GM19035 (cell line): Measurements from ENCODE around the gene NRXN3.

ENCODE experiments used
- ATAC-seq: cut with Tn5 transposase; IDR thresholded peaks from one replicate; pipeline ENCODE4 v1.9.1; 2021; ENCODE audit not compliant: unreplicated experiment

The NRXN3 gene

DNA sequence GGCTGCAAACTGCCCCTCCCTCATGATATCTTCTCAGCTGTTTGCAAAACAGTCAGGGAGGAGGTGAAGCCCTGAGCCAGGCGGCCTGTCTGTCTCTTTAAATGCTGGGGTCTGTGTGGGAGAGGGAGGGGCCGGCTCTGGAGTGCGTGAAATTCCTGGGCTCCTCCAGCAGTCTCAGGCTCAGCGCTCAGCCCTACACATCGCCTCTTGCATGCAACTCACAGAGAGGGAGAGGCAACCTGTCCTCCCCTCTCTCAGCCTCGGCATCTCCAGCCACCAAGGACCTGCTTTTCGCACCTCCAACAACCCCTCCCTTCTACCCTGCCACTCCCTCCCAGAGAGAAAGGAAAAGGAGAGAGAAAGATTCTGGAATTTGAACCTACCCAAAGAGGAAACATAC, at the start of gene NRXN3:
Gene NRXN3, plus strand, starts transcription at position 171 of the 400 bp plus-strand sequence. CDS start 72,721 bp downstream, outside the sequence.
- no peak for ATAC-seq

DNA sequence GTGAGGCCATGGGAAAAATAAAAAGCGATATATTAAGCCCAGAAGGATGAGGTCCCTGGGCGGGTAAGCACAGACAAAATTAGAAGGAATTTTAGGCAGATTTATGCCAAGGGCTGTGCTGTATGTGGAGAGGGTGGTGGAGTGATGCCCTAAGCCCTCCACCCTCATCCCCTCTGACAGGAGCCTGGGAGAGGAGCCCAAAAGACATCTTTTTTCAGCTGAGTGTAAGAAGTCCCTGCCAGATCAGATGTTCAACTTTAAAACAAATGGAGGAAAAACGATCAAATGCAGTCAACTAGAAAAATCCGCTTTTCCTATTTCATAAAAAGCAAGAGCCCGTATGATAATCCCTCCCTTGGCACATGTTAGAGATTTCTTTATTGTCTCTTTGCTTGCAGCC, 47.7 kb upstream of the NRXN3 start:
- ATAC-seq, result no peak

DNA sequence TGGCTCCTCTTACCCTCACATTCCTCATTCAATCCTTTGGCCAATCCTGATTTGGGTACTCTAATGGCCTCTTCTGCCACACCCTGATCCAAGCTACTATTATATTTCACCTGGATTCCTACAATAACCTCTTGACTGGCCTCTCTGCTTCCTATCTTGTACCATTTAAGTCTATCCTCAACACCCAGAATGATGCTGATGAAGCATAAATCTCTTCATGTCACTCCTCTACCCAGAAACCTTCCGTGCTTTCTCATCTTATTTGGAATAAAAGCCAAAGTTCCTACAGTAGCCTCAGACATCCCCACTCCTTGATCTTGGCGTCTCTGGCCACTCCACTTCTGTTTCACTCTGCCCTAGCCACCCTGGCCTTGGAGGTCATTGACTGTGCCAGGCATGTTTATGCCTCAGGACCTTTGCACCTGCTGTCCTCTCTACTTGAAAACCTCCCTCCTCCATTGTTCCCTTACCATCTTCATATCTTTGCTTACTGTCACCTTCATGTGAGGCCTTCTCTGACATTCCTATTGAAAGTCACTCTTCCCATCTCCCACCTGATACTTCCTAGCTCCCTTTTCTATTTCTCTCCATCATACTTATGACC, 46.4 kb upstream of the NRXN3 start:
- ATAC-seq, result no peak

DNA sequence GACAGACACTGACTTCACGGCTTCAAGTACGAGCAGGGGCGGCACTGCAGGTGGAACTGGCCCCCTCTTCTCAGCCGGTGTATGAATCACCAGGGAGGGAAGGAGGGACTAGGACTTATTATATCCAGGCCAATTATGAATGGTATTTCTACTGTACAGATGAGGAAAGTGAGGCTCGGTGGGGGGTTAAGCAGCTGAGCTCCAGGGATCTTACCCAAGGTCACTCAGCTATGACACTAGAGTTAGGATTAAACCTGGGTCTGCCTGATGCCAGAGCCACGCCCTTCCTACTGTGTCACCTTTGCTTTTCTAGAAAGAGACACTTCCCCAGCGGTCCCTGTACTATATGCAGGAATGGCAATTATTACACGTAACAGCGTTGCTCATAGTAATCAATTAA, 42.2 kb upstream of the NRXN3 start:
- ATAC-seq, result no peak

DNA sequence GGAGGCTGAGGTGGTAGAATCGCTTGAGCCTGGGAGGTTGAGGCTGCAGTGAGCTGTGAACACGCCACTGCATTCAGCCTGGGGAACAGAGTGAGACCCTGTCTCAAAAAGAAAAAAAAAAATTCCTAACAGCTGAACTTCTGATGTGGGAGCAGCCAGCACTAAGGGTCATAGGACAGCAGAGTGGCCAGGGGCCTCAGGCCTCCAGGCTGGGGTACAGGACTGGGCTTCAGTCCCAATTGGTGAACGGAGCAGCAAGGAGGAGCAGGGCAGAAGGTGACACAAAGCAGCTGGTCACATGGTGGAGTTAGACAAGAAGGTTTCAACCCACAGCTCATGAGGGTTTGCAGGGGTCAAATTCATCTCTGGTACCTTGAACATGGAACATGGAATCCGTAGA, 40.8 kb upstream of the NRXN3 start:
- no peak for ATAC-seq

DNA sequence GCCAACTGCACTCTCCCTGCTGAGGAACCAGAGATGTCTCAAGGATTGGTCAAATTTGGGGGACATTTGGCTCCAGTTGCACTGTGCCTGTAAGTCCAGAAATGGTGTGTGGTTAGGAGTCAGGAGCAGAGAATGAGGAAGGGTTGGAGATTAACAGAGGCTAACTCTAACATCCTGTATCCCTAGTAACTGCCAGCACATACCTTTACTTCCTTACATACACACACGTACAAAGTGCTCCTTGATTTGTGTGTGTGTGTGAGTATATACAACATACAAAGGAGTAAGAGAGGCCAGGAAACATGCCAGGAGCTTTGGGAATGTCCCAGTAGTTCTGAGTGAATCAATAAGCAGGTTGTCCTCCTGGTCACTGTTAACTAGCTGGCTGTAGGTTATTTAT, 39.8 kb upstream of the NRXN3 start:
- ATAC-seq, result no peak

DNA sequence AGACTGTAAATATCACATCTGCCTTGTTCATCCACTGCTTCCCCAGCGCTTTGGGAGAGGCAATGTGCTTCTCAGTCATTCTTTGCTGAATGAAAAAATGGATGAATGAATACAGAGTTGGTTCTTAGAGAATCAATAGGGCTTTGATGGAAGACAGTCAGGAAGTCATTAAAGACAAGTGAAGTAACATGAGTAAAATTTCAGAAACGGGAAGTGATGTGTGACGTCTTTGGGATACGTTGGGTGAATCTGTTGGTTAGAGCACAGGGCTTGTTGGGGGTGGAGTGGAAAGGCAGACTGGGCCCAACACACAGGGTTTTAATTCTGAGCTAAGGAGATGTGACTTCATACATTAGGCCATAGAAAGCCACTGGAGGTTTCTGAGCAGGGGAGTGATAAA, 39.0 kb upstream of the NRXN3 start:
- ATAC-seq, result no peak

DNA sequence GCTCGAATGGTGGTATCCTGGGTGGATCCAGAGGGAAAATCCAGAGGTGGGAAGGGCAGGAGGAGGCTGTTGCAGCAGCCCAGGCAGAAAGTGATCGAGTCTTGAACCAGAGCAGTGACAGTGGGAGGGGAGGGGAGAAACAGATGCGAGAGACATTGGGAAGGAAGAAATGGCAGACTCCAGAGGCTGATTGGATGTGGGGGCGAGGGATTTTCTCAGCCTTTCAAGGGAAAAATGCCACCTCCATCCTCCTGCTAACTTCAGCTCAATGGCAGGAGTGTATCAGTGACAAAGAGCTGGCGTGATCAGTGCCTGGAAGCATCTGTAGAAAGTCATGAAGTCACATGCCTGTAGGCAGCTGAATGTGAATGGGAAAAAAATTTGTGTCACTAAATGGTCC, 38.6 kb upstream of the NRXN3 start:
- ATAC-seq, result no peak

DNA sequence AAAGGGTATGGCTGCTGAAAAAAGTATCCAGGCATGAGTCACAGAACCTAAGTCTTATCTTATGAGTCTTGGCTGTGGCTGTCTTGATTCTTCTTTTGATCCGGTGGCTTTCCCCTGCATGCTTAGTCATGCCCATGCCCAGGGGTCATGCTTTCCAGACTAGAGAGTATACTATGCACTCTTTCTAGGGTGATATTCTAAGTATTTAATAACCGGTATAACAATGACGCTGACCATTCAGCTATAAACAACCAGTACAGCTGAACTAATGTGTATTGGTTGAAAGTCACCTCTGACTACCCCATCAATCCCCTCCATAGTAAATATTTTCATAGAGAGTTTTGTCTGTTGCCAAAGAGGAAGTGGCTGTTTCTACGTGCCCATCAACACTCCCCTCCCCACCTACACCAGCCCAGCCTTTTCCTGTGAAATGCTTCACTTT, 34.7 kb upstream of the NRXN3 start:
- ATAC-seq, result no peak

DNA sequence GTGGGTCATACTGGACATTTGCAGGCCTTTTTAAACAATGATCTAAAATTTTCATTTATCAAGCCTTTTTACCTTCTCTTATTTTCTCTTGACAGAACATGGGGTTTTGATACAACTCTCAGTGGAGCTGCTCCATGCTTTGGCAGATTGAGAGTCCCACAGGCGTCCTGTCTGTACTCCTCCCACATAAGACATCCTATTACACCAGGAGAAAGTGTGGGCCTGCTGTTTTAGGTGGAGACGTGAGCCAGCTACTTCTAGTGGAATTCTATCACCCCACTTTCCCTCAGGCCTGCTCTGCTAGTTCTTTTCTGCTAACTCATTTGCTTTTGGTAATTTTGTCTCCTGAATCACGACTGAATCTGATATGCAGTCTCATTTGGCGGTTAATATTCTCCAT, 33.5 kb upstream of the NRXN3 start:
- no peak for ATAC-seq

DNA sequence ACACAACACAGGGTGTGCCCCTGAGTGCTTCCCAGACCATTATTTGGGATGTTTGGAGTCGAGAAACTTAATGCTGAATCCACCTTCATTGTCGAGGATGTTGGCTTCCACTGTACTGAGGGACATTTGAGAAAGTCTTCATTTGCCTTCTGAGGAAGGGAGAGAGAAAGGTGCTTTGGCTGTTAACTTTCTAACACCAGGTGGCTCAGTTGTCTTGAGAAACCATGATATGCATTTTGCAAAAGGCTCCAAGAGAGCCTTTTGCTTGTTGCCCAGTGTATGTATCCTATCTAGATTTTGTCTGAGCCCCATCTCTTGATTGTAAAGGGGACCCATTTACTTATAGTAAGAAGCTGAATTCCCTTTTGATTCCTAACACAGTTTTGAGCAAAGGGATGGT, 28.6 kb upstream of the NRXN3 start:
- no peak for ATAC-seq

DNA sequence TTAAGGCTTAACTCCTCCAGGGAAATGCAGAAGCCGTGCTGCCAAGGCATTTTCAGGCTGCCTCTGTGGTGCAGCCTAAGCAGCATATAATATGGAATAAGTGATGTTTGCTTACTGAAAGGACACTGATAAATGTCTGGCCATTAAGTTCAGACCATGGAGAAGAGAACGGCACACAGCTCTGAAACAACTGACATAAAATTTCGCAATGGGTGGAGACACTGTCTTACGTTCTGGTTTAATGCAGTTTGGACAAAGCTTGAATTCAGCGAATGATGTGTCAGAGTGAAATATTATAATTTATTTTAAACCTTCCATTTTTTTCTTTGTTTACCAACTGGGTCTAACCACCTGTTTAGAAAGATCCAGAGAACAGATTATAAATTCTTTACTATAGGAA, 27.2 kb upstream of the NRXN3 start:
- ATAC-seq, result no peak

DNA sequence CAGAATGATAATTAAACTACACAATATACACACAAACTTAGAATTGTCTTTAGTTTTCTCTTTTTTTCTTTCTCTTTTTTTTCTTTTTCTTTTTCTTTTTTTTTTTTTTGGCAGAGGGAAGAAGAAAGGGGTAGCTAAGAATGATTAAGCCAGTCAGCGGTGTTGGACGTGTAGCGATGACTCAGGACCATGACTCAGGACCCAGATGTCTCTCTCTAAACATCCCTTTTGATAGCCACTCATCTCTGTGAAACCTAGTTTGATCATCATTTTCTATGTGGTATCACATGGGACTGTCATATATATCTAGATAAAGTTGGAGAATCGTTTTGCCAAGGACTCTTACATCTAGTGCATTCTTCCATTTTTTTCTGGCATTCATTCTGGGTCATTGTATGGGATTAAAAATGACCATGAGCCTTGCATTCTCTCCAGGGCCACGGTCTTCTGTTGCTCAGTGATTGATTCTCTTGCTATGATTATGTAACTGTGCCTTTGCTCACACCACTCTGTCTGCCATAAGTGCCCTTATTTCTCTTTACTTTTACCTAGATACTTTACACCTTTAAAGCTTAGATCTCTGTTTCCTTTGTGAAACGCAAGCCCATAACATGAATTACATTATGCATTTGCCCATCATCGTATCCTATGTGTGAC, 26.6 kb upstream of the NRXN3 start:
- no peak for ATAC-seq

DNA sequence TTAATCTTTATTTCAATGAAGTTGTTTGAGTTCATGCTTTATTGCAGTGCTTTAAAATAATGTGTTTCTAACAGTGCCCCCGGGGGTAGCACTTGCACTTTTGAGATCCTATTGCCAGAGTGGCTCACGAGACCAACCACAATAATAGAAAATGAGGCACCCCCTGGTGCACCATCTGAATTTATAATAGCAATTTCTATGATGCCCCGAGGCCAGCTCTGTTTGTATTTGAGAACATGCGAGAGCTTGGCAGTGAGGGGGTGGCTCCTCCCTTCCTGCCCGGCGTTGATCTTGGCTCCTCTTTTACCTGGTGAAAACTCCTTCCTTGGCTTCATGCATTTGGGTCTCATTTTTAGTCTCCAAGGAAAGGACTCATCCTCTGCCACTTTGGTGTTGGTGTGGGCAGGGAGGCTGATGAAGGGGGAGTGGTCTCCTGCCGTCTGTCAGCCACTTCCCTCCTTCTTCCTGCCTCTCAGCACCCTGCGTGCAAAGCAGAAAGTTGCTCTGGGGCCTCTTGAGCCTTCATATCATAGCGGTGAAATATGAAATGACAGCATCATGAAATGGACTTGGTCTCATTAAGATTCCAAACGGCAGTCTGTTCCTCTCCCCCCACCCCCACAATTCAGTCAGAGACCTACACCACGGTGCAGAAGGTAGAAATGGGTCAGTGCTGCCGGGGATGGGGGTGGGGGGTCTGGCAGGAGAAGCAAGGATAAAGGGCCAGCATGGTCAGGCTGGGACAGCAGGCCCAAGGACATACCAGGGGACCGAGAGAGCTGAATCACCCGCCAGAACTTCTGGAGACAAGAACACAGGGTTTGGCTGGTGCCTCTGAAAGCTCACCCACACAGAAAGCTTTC, 17.7 kb upstream of the NRXN3 start:
- ATAC-seq, result no peak

DNA sequence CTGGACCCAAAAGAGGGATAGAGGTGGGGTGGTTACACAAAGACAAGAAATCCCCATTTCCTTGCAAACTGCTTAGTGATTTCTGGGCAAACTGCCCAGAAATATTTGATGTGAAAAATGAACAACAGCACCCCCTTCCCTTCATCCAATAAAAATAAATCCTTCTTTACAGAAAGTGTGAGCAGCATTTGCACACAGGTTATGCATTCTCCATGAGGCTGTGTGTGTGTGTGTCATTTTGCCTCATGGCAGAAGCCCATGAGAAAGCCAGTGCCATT, 17.2 kb upstream of the NRXN3 start:
- no peak for ATAC-seq

DNA sequence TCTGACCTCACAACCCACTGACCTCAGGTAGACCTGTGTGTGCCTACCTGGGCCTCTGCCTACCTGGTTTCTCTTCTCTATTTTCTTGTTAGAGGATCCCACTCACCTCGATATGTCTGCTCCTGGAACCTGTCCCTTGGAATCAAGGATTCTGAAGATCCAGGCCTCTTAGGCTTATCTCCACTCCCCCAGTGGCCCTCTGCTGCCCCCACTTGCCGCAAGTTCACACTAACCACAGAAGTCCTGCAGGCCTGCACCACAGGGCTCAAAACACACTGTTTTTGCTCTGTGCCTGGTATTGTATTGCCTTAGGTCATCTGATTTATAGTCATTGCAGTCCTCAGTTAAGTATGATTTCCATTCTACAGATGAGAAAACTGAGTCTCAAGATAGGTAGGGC, 15.3 kb upstream of the NRXN3 start:
- no peak for ATAC-seq

DNA sequence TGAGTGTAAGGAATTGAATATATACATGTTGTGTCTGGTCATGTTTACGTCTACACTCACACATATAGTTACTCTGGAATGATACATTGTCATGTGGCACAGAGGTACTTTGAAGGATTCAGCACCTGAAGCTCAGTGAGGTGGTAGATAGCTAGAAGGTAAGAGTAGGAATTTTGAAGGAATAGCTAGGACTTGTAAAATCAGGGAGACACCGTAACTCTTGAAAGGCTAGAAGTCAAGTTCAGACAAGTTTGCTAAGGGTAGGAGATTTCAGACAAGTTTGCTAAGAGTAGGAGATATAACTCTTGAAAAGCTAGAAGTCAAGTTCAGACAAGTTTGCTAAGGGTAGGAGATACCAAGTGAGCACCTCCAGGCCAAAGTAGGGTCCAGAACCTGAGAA, 14.0 kb upstream of the NRXN3 start:
- no peak for ATAC-seq

DNA sequence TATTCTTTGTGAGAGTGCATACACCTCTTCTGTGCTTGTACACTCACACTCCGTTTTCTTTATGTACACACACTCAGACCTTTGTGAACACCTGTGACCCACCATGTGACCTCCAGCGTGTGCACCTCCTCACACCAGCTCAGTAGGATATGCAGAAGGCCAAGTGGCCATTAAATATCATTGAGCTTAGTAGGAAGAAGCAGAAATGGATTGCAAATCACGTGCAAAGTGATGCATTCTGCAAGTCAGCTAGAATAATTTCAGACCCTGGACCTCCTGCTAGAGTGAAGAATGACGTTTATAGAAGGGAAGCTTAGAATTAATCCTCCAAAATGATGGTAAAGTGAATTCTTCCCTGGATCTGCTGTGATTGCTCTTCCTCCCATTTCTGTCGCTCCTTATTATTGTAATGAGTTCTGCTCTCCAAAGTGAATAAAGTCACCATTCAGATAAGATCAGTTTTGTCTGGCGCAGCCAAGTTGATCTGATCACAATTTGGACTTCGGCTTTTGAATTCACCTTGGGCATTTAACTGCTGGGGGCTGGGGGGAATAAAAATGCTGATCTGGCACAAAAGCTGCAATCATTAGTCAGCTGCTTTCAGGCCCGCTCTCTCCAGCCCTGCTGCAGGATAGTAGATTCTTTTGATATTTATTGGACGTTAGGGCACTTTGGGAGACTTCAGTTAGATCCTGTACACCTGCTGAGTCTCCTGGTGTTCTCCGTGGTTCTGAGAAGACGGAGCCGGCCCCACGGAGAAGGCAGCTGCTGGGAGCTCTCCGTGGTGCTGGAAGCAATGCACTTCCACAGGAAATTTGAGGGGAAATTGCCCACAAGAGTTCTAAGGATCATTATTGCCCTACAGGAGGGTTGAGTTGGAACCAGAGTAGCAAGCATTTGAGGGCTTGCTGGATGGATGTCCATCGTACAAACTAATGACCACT, 12.4 kb upstream of the NRXN3 start:
- ATAC-seq, result no peak

DNA sequence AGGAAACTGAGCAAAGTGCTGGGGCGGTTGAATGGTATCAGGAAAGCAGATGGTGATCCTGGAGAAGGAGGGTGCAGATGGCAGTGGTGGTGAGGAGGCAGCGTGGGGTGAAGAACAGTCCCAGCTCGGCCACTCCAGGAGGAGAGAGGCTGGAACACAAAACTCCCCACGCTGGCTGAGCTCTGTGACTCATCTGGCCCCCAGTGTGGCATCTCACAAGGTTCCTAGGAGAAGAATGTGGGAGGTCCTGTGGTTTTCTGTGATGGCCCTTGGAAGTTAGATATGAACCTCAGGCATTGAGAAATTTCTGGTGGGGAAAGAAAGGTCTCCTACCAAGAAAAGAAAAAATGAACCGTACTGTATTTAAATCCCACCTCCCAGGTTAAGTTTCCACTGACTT, 8.0 kb upstream of the NRXN3 start:
- no peak for ATAC-seq

DNA sequence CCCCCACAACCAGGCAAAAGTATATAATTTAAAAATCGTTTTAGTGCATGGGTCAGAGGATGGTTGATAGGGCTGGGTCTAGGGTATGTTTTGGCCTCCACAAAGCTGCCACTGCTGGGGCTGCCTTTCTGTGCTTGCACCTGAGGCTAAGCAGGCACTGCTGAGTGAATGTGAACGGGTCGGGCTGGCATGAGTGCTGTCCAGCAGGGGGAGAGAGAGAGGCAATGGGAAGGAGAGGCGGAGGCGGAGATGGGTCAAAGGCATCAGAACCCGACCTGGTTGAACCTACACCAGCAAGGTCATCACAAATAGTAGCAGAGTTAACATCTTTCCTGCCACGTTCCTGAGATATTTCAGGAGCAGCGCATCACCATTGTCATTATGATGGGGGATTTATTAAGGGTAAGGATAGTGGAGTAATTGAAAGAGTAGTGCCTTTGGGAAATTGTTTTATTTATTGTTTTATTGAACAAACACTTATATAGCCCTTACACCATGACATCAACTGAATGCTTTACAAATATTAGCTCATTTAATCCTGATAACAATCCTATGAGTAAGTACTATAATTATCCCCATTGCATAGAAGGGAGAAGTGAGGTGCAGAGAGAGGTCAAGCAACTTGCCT, 5.8 kb upstream of the NRXN3 start:
- ATAC-seq, result no peak

DNA sequence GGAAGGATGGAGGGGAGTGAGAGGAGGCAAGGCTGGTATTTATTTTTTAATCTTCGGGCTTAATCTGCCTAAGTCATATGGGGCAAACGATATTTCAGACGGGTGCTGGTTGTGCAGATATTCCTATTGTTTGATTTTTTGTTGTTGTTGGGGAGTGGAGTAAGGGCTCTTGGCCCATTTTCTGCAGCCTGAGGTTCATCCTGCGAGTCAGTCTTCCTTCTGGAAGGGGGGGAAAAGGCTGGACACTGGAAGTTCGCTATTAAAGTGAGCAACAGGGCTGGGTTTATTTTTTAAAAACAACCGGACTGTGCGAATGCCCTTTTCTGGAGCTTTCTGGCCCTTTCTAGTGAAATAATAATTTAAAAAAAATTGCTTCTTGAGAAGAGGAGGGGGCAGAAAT, 2.3 kb downstream of the NRXN3 start:
- no peak for ATAC-seq
